Smooth muscle cell (in vitro differentiated cells): ENCODE data around the gene HVCN1. TPM values are rescaled to one million over a fixed set of nuclear protein-coding genes. Genes with fewer than 3 reads are reported as not detected.
"Not testable (repeated sequence)": the region's sequence is repeated elsewhere in the genome, so short reads cannot be mapped to it uniquely, and the experiment has no call there.

ENCODE experiments used
- DNase-seq: peaks from one replicate; lab custom pipeline; 2025; ENCODE audit not compliant: unreplicated experiment; lab: John Stamatoyannopoulos, UW
- H2AFZ ChIP-seq: fragments of 200-600 bp; sonication (generic); 2 replicates; pipeline ENCODE4 v1.6.0; 2016; ENCODE audit warnings: antibody characterized with exemption, low read depth, mild to moderate bottlenecking
- H3F3A ChIP-seq: fragments of 200-600 bp; sonication (generic); 2 replicates; pipeline ENCODE4 v1.6.0; 2017; ENCODE audit warnings: antibody characterized with exemption, low read depth
- H3K27ac ChIP-seq: fragments of 200-600 bp; sonication (generic); 2 replicates; pipeline ENCODE4 v1.5.1; 2016; ENCODE audit warnings: low read depth, mild to moderate bottlenecking
- H3K27me3 ChIP-seq: fragments of 200-600 bp; sonication (generic); 2 replicates; pipeline ENCODE4 v1.6.1; 2016; ENCODE audit warnings: low read depth, mild to moderate bottlenecking
- H3K36me3 ChIP-seq: fragments of 200-600 bp; sonication (generic); 2 replicates; pipeline ENCODE4 v1.5.1; 2016; ENCODE audit warnings: low read depth
- H3K4me1 ChIP-seq: fragments of 200-600 bp; sonication (generic); 2 replicates; pipeline ENCODE4 v1.5.1; 2016; ENCODE audit warnings: low read depth
- H3K4me2 ChIP-seq: fragments of 200-600 bp; sonication (generic); 2 replicates; pipeline ENCODE4 v1.6.0; 2016; ENCODE audit warnings: mild to moderate bottlenecking
- H3K4me3 ChIP-seq: fragments of 200-600 bp; sonication (generic); 2 replicates; pipeline ENCODE4 v1.5.1; 2016; ENCODE audit warnings: mild to moderate bottlenecking
- H3K79me2 ChIP-seq: fragments of 200-600 bp; sonication (generic); 2 replicates; pipeline ENCODE4 v1.6.0; 2016; ENCODE audit warnings: low read depth, mild to moderate bottlenecking
- H3K9ac ChIP-seq: fragments of 200-600 bp; sonication (generic); 2 replicates; pipeline ENCODE4 v1.6.0; 2016; ENCODE audit warnings: low read depth
- H3K9me3 ChIP-seq: fragments of 200-600 bp; sonication (generic); replicated peaks from 2 replicates; pipeline ENCODE4 v1.5.1; 2016; ENCODE audit warnings: low read depth
- H4K20me1 ChIP-seq: fragments of 200-600 bp; sonication (generic); 2 replicates; pipeline ENCODE4 v1.6.0; 2016; ENCODE audit warnings: low read depth
- WGBS: methylation state at CpG from one replicate; pipeline ENCODE4 v1.1.7; 2016; ENCODE audit warnings: low lambda C conversion rate; 5-methylcytosine and 5-hydroxymethylcytosine counted together
- polyA plus RNA-seq: library from polyadenylated mRNA; unstranded; fragments of >200 nt; fragmentation: Nextera tagmentation; extraction: Ambion mirVana; gene quantifications from 2 replicates; pipeline ENCODE4 v1.2.1, GENCODE V29; 2016
- total RNA-seq: library from RNA; depleted of rRNA; stranded (reverse); fragments of >200 nt; gene quantifications from 2 replicates; pipeline ENCODE4 v1.2.3, GENCODE V29; 2014
- TF ChIP-seq, protein P1 (sequence below): fragments of 200-600 bp; sonication (generic); IDR thresholded peaks from 2 replicates; pipeline ENCODE4 v1.5.1; 2017; ENCODE audit warnings: borderline replicate concordance, mild to moderate bottlenecking, antibody characterized with exemption; ENCODE audit not compliant: insufficient read depth, poor library complexity, severe bottlenecking

Gene HVCN1
- total and polyA plus RNA-seq, 2 experiments from 2014 or later, result 4.6 to 5.5 TPM

DNA sequence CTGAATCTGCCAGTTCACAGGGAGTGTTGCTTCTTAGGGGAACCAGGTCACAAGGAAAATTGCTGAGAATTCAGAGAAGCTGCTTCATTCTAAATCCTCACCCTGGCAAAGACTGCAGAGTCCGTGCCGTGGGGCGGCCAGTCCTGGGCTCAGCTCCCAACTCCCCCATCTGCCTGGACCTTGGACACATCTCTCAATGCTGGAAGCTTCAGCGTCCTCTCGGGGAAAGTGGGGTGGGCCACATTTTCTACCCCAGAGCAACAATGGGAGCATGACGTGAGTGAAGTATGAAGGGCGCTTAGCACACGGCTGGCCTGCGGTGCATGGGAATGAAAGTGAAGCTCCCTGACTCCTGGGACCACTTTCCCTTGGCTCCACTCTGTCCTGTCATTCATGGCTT lies 31.2 kb downstream of the HVCN1 start:
- Histone ChIP-seq H3K9ac (no peak overlapping the region), H3K4me3 (no peak overlapping the region), H3K9me3 (no peaks in the 10 kb centered on the region), H3K36me3 (no peaks in the 10 kb centered on the region), H3F3A (no peaks in the 10 kb centered on the region), H3K4me1 (no peaks in the 10 kb centered on the region), H3K79me2 (no peaks in the 10 kb centered on the region), H3K27ac (no peak overlapping the region), H3K4me2 (no peak overlapping the region), H3K27me3 (no peaks in the 10 kb centered on the region), H2AFZ (no peak overlapping the region), H4K20me1 (no peaks in the 10 kb centered on the region)
- TF ChIP-seq, protein P1, sequence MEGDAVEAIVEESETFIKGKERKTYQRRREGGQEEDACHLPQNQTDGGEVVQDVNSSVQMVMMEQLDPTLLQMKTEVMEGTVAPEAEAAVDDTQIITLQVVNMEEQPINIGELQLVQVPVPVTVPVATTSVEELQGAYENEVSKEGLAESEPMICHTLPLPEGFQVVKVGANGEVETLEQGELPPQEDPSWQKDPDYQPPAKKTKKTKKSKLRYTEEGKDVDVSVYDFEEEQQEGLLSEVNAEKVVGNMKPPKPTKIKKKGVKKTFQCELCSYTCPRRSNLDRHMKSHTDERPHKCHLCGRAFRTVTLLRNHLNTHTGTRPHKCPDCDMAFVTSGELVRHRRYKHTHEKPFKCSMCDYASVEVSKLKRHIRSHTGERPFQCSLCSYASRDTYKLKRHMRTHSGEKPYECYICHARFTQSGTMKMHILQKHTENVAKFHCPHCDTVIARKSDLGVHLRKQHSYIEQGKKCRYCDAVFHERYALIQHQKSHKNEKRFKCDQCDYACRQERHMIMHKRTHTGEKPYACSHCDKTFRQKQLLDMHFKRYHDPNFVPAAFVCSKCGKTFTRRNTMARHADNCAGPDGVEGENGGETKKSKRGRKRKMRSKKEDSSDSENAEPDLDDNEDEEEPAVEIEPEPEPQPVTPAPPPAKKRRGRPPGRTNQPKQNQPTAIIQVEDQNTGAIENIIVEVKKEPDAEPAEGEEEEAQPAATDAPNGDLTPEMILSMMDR, result no peak
- DNase-seq, result no peak
- 93% methylated on average over 9 of the region's 9 CpGs for WGBS

DNA sequence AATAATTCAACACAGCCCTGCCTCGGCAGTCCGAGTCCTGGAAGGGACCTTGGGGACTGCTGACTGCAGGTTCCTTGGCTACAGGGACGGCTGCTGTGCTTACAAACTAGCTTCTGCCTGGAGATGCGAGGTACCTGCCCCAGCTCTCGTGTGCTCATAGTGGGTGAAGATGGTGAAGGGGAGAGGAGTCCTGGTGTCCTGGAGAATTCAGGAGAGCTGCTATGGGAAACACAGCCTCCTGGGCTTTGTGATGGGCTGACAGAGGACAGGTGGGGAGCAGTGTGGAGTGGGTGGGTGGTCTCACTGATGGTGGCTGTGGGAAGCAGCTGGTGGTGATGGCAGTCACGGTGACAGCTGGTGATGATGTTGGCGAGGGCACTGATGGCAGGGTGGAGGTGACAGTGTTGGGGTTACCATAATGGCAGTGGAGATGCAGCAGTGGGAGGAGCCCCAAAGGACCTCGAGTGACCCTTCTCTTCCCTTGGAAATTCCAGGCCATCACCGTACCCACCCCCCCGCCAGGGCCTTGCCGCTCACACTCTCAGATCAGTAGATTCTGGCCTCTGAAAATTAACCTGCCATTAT lies 32.8 kb downstream of the HVCN1 start:
- no peak overlapping the region for H3K9ac ChIP-seq
- WGBS, result 92% methylated on average over 11 of the region's 11 CpGs
- H3K4me3 ChIP-seq, result no peak overlapping the region
- H3F3A ChIP-seq, result no peaks in the 10 kb centered on the region
- TF ChIP-seq, protein P1, result no peak
- no peaks in the 10 kb centered on the region for H3K79me2 ChIP-seq
- H3K27me3 ChIP-seq, result no peaks in the 10 kb centered on the region
- no peak overlapping the region for H3K4me2 ChIP-seq
- no peak overlapping the region for H3K27ac ChIP-seq
- no peak for DNase-seq
- no peaks in the 10 kb centered on the region for H3K4me1 ChIP-seq
- no peaks in the 10 kb centered on the region for H3K9me3 ChIP-seq
- H2AFZ ChIP-seq, result no peak overlapping the region
- H4K20me1 ChIP-seq, result no peaks in the 10 kb centered on the region
- no peaks in the 10 kb centered on the region for H3K36me3 ChIP-seq

DNA sequence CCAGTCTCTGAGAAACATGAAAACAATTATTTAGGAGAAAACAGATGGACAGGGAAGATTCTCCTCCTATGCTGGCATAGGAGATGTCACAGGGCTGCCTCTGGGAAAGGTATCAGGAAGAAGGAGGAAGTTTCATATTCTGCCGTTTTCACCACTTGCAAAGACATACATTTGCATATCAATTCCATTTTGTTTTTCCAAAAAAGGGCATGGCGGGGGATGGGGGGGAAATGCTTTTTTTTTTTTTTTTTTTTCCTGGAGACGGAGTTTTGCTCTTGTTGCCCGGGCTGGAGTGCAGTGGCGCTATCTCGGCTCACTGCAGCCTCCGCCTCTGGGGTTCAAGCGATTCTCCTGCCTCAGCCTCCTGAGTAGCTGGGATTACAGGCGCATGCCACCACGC lies 34.7 kb downstream of the HVCN1 start:
- not testable (repeated sequence) for H3K4me1 ChIP-seq, DNase-seq, H3K9ac ChIP-seq, H3K4me3 ChIP-seq, H3K4me2 ChIP-seq, H3K27me3 ChIP-seq, H3K27ac ChIP-seq, H3K9me3 ChIP-seq, H3F3A ChIP-seq, H3K36me3 ChIP-seq, H3K79me2 ChIP-seq, H4K20me1 ChIP-seq, H2AFZ ChIP-seq
- 90% methylated on average over 10 of the region's 10 CpGs for WGBS

DNA sequence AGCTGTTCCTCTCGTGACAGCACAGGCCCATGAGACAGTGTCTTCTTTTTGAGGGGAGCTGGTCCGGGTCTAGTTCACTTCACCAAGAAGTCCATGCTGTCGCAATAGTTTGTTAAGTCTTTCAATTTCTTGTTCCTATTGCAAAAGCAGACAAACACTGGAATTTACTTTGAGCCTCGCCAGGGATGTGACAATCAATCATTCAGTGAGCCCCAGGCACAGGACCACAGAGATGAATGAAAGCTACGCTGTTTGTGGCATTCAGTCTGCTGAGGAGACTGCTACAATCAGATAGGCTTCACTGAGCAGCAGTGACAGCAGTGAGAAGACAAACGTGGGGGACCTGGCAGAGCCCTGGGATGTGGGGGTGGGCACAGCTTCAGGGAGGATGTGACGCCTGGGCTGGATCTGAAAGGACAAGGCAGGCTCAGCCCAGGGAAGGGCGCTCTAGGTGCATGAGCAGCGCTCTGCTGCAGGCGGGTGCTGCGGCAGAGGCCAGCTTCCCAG lies 39.5 kb downstream of the HVCN1 start:
- Histone ChIP-seq H3K79me2 (no peaks in the 10 kb centered on the region), H2AFZ (no peak overlapping the region), H3K4me1 (no peaks in the 10 kb centered on the region), H3K27ac (no peak overlapping the region), H3F3A (no peaks in the 10 kb centered on the region), H3K36me3 (no peaks in the 10 kb centered on the region), H3K4me3 (no peak overlapping the region), H3K9me3 (no peaks in the 10 kb centered on the region), H4K20me1 (no peaks in the 10 kb centered on the region), H3K4me2 (no peak overlapping the region), H3K9ac (no peak overlapping the region), H3K27me3 (no peaks in the 10 kb centered on the region)
- WGBS, result 81% methylated on average over 11 of the region's 11 CpGs
- TF ChIP-seq, protein P1, result no peak
- DNase-seq, result no peak
